GM12872 (cell line): ENCODE measurements around the gene PTPN1.

ENCODE experiments used
- CTCF ChIP-seq: IDR thresholded peaks from 3 replicates; pipeline ENCODE4 v1.5.1; 2011; ENCODE audit warnings: low read depth, mild to moderate bottlenecking, low read length, moderate library complexity; ENCODE audit not compliant: insufficient read depth

Gene PTPN1

GRCh38 chr20:50526403-50526989 is 16.3 kb downstream of the PTPN1 start:
- TF ChIP-seq CTCF, result no peak

GRCh38 chr20:50527068-50527605 is 17.0 kb downstream of the PTPN1 start:
- TF ChIP-seq CTCF, result no peak

- TF ChIP-seq CTCF, result no peak
Observed at GRCh38 chr20:50528129-50528528, 17.9 kb downstream of the PTPN1 start.

- no peak for TF ChIP-seq CTCF
Observed at GRCh38 chr20:50528804-50529351, 18.7 kb downstream of the PTPN1 start.

- no peak for TF ChIP-seq CTCF
Observed at GRCh38 chr20:50532221-50532620, 22.0 kb downstream of the PTPN1 start.

GRCh38 chr20:50533061-50533460 is 22.9 kb downstream of the PTPN1 start:
- TF ChIP-seq CTCF, result no peak

- TF ChIP-seq CTCF, result no peak
Observed at GRCh38 chr20:50533464-50533863, 23.3 kb downstream of the PTPN1 start.

- TF ChIP-seq CTCF, result no peak
Observed at GRCh38 chr20:50534567-50534966, 24.4 kb downstream of the PTPN1 start.
